GM12878 (cell line): ENCODE data around the gene NAALADL1. TPM values are rescaled to one million over a fixed set of nuclear protein-coding genes. Genes with fewer than 3 reads are reported as not detected.

ENCODE experiments used
- ATAC-seq: fragments of 200-7000 bp; cut with Tn5 transposase; 3 replicates; pipeline ENCODE4 v1.9.1; 2020; ENCODE audit warnings: mild to moderate bottlenecking, moderate library complexity
- BruUV-seq: library from RNA; stranded (reverse); fragments of 400-500 nt; replicated peaks from 2 replicates; lab custom pipeline; 2021; lab: Mats Ljungman, UMichigan
- CTCF ChIA-PET: fragments of 300-600 bp; sonication (Branson Sonifier 250); formaldehyde crosslinking; extraction: SDS; loops from one replicate; lab custom pipeline; 2021; ENCODE audit warnings: inconsistent platforms; lab: Yijun Ruan, JAX
- POLR2A ChIA-PET: fragments of 350-600 bp; formaldehyde crosslinking; extraction: SDS; loops from one replicate; lab custom pipeline; 2021; ENCODE audit warnings: inconsistent platforms; lab: Charles Lee
- RAD21 ChIA-PET: fragments of 300-600 bp; sonication (Branson Sonifier 250); formaldehyde crosslinking; loops from one replicate; lab custom pipeline; 2023; ENCODE audit warnings: antibody characterized with exemption; ENCODE audit not compliant: unreplicated experiment; lab: Charles Lee
- SMC1A ChIA-PET: fragments of 300-600 bp; sonication (Branson Sonifier 250); formaldehyde crosslinking; loops from one replicate; lab custom pipeline; 2023; ENCODE audit not compliant: unreplicated experiment, uncharacterized antibody; lab: Charles Lee
- DNase-seq: peaks from one replicate; pipeline ENCODE4 v3.0.0-alpha.2; 2011; ENCODE audit warnings: low read depth, low spot score
- FAIRE-seq: peaks from 3 replicates; lab custom pipeline; 2011; peaks lifted over from hg19 to GRCh38; lab: Jason Lieb, UNC
- H2AFZ ChIP-seq: 2 replicates; pipeline ENCODE4 v1.6.0; 2011; ENCODE audit warnings: low read depth, low read length, control low read depth; ENCODE audit not compliant: control insufficient read depth
- H3K27ac ChIP-seq: 2 replicates; pipeline ENCODE4 v1.5.1; 2011; ENCODE audit warnings: control low read depth; ENCODE audit not compliant: control insufficient read depth, insufficient read depth
- H3K27me3 ChIP-seq, 2 experiments: replicated peaks in 1 of 2; 2 replicates each; pipeline versions ENCODE4 v1.6.0 to v1.6.1; 2011; ENCODE audit warnings: low read length in 1 of 2; ENCODE audit not compliant: control insufficient read depth in 2 of 2, insufficient read depth in 2 of 2
- H3K36me3 ChIP-seq, 2 experiments: 2 replicates each; pipeline ENCODE4 v1.5.1; 2011; ENCODE audit warnings: low read length in 1 of 2; ENCODE audit not compliant: control insufficient read depth in 2 of 2, insufficient read depth in 2 of 2
- H3K4me1 ChIP-seq: 2 replicates; pipeline ENCODE4 v1.6.1; 2011; ENCODE audit warnings: mild to moderate bottlenecking, low read length, moderate library complexity, mixed read lengths; ENCODE audit not compliant: control insufficient read depth, insufficient read depth
- H3K4me2 ChIP-seq: 2 replicates; pipeline ENCODE4 v1.6.0; 2011; ENCODE audit warnings: control low read depth; ENCODE audit not compliant: control insufficient read depth, insufficient read depth
- H3K4me3 ChIP-seq: fragments of 200-600 bp; sonication (generic); 2 replicates; pipeline ENCODE4 v1.5.1; 2016
- H3K79me2 ChIP-seq: 2 replicates; pipeline ENCODE4 v1.6.0; 2011; ENCODE audit warnings: low read length; ENCODE audit not compliant: control insufficient read depth, insufficient read depth
- H3K9ac ChIP-seq: 2 replicates; pipeline ENCODE4 v1.8.0; 2011; ENCODE audit warnings: low read length, control low read depth, mixed read lengths; ENCODE audit not compliant: control insufficient read depth, insufficient read depth
- H3K9me3 ChIP-seq: replicated peaks from 3 replicates; pipeline ENCODE4 v1.5.1; 2011; ENCODE audit warnings: mild to moderate bottlenecking, low read length; ENCODE audit not compliant: control insufficient read depth, insufficient read depth
- H4K20me1 ChIP-seq: 2 replicates; pipeline ENCODE4 v1.6.0; 2011; ENCODE audit not compliant: control insufficient read depth, insufficient read depth
- CBX5 ChIP-seq: sonication (generic); IDR thresholded peaks from 2 replicates; pipeline ENCODE4 v1.6.1; 2016; ENCODE audit warnings: low read depth, moderate library complexity, mild to moderate bottlenecking, inconsistent platforms
- EZH2 ChIP-seq: IDR thresholded peaks from 2 replicates; pipeline ENCODE4 v1.6.1; 2012; ENCODE audit warnings: low read depth, mild to moderate bottlenecking, control low read depth, inconsistent platforms, low read length, borderline replicate concordance; ENCODE audit not compliant: control insufficient read depth
- FOXK2 ChIP-seq: fragments of 450-650 bp; IDR thresholded peaks from 2 replicates; pipeline ENCODE4 v1.6.1; 2017; ENCODE audit warnings: mild to moderate bottlenecking, moderate library complexity
- JUNB ChIP-seq: IDR thresholded peaks from 2 replicates; pipeline ENCODE4 v1.6.1; 2016; ENCODE audit warnings: antibody characterized with exemption, mild to moderate bottlenecking
- MXI1 ChIP-seq: fragments of 150-350 bp; IDR thresholded peaks from 2 replicates; pipeline ENCODE4 v1.6.1; 2011; ENCODE audit warnings: low read depth, mild to moderate bottlenecking, inconsistent platforms, low read length, improper control_type of control experiment
- MYB ChIP-seq: fragments of 150-350 bp; IDR thresholded peaks from 2 replicates; pipeline ENCODE4 v1.6.1; 2014; ENCODE audit warnings: mild to moderate bottlenecking, low read depth, low read length, borderline replicate concordance
- NFIC ChIP-seq: IDR thresholded peaks from 2 replicates; pipeline ENCODE4 v1.6.1; 2012; ENCODE audit warnings: low read depth, mild to moderate bottlenecking, inconsistent platforms, low read length, moderate library complexity
- PAX5 ChIP-seq: IDR thresholded peaks from 2 replicates; pipeline ENCODE4 v1.6.1; 2011; ENCODE audit warnings: low read depth, low read length, borderline replicate concordance
- PML ChIP-seq: IDR thresholded peaks from 2 replicates; pipeline ENCODE4 v1.6.1; 2012; ENCODE audit warnings: low read length, inconsistent platforms
- POLR2A ChIP-seq: IDR thresholded peaks from 2 replicates; pipeline ENCODE4 v1.6.1; 2011; ENCODE audit warnings: low read depth, mild to moderate bottlenecking, low read length
- SMAD5 ChIP-seq: IDR thresholded peaks from 2 replicates; pipeline ENCODE4 v1.6.1; 2016; ENCODE audit warnings: antibody characterized with exemption, low read depth
- WGBS: methylation state at CpG from one replicate; pipeline ENCODE4 v1.1.6; 2016; ENCODE audit warnings: low lambda C conversion rate; ENCODE audit not compliant: insufficient replicate concordance, insufficient coverage; ENCODE audit errors: missing lambda C conversion rate; 5-methylcytosine and 5-hydroxymethylcytosine counted together
- in situ Hi-C: fragments of 300-500 bp; cut with MboI; formaldehyde crosslinking; loops from 9 replicates; pipeline ENCODE4 v1.14.3; 2018; ENCODE audit warnings: mixed read lengths
- intact Hi-C: fragments of 100-400 bp; cut with micrococcal nuclease; formaldehyde crosslinking; loops from one replicate; pipeline ENCODE4 v1.14.2; 2022; ENCODE audit not compliant: unreplicated experiment
- polyA plus RNA-seq, 11 experiments: library from polyadenylated mRNA; depleted of rRNA in 4 of 11; unstranded in 6 of 11; stranded (reverse) in 5 of 11; fragments of >200 nt; fragmentation: Nextera tagmentation in 4 of 11; fragmentation: Illumina TruSeq in 1 of 11; extraction: Ambion mirVana in 4 of 11; extraction: Trizol in 1 of 11; gene quantifications; 1 replicate in 1 of 11; 2 replicates in 10 of 11; pipeline versions ENCODE4 v1.2.1 to v1.2.3, GENCODE V29; 2011 to 2016; ENCODE audit warnings: inconsistent platforms in 2 of 11, missing spikeins in 2 of 11, low read depth in 1 of 11
- total RNA-seq, 4 experiments: library from RNA; depleted of rRNA in 3 of 4; stranded (reverse); fragments of >200 nt in 3 of 4; fragmentation: Illumina TruSeq in 1 of 4; extraction: Trizol in 1 of 4; gene quantifications; 2 replicates each; pipeline versions ENCODE4 v1.2.1 to v1.2.3, GENCODE V29; 2013 to 2021
- TF ChIP-seq, protein P1 (sequence below): fragments of 450-650 bp; IDR thresholded peaks from 2 replicates; pipeline ENCODE4 v1.6.1; 2018; ENCODE audit warnings: borderline replicate concordance, mild to moderate bottlenecking; ENCODE audit not compliant: partially characterized antibody
- TF ChIP-seq, protein P2 (sequence below): IDR thresholded peaks from 2 replicates; pipeline ENCODE4 v1.6.1; 2012; ENCODE audit warnings: low read depth, low read length, improper control_type of control experiment
- TF ChIP-seq, protein P3 (sequence below): fragments of 450-650 bp; conservative IDR thresholded peaks from 2 replicates; pipeline ENCODE4 v1.6.1; 2017; ENCODE audit warnings: mild to moderate bottlenecking, moderate library complexity
- TF ChIP-seq, protein P4 (sequence below): fragments of 450-650 bp; formaldehyde crosslinking; IDR thresholded peaks from 2 replicates; pipeline ENCODE4 v1.4.0; 2022; ENCODE audit warnings: mild to moderate bottlenecking, moderate library complexity

Gene NAALADL1
- total and polyA plus RNA-seq, 10 of the 15 experiments (the other 5 are each of a cell fraction or from before 2014, with no cell fraction given), result 0.77 to 5.5 (median 1.5) TPM

DNA sequence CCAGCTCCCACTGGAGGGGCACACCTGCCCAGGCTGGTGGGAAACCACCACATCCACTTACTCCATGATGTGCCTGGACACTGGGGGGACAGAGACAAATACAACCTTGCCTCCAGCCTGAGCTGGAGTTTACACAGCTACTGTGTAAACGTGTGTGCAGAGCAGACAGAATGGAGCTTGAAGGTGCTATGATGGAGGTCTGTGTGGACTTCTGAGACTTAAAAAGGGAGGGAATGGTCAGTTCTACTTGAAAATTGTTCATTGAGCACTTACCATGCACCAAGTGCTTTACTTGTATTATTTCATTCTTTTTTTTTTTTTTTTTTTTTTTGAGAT, 14.2 kb upstream of the NAALADL1 start:
- FAIRE-seq, result no peak
- no TSS peak for BruUV-seq
- Histone ChIP-seq H3K36me3 (peaks cover 0 to 7% of the 10 kb centered on the region in 2 experiments; a peak in 3 of 4 replicates), H3K4me2 (no peak overlapping the region), H4K20me1 (no peaks in the 10 kb centered on the region), H3K9me3 (no peaks in the 10 kb centered on the region), H3K4me3 (no peak overlapping the region), H3K79me2 (peaks cover 2% of the 10 kb centered on the region), H3K4me1 (peaks cover 11% of the 10 kb centered on the region), H2AFZ (peak overlapping the region; percentile 4; the same call in 1 of the 2 replicates), H3K27ac (peak overlapping the region; percentile 16; the same call in 1 of the 2 replicates), H3K9ac (no peak overlapping the region), H3K27me3 (no peaks in the 10 kb centered on the region)
- ChIA-PET CTCF (interaction anchor here (1.1 kb wide), 1 partner anchor 58 kb away, joined by 4 read pairs; no protein-coding TSS in a partner anchor), POLR2A (interaction anchor here (0.5 to 1.4 kb wide), 4 partner anchors 11 to 22 kb away, joined by 3 to 12 read pairs (median 6); no protein-coding TSS in a partner anchor), SMC1A (interaction anchor here (1.1 kb wide), 1 partner anchor 9 kb away, joined by 3 read pairs; no protein-coding TSS in a partner anchor), RAD21 (interaction anchor here (1.1 kb wide), 1 partner anchor 58 kb away, joined by 5 read pairs; the partner anchor contains the start of gene ARL2)
- intact Hi-C loops, result no loop called here
- no peak for TF ChIP-seq JUNB
- TF ChIP-seq, protein P1, sequence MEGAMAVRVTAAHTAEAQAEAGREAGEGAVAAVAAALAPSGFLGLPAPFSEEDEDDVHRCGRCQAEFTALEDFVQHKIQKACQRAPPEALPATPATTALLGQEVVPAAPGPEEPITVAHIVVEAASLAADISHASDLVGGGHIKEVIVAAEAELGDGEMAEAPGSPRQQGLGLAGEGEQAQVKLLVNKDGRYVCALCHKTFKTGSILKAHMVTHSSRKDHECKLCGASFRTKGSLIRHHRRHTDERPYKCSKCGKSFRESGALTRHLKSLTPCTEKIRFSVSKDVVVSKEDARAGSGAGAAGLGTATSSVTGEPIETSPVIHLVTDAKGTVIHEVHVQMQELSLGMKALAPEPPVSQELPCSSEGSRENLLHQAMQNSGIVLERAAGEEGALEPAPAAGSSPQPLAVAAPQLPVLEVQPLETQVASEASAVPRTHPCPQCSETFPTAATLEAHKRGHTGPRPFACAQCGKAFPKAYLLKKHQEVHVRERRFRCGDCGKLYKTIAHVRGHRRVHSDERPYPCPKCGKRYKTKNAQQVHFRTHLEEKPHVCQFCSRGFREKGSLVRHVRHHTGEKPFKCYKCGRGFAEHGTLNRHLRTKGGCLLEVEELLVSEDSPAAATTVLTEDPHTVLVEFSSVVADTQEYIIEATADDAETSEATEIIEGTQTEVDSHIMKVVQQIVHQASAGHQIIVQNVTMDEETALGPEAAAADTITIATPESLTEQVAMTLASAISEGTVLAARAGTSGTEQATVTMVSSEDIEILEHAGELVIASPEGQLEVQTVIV, result no peak
- TF ChIP-seq, protein P2, sequence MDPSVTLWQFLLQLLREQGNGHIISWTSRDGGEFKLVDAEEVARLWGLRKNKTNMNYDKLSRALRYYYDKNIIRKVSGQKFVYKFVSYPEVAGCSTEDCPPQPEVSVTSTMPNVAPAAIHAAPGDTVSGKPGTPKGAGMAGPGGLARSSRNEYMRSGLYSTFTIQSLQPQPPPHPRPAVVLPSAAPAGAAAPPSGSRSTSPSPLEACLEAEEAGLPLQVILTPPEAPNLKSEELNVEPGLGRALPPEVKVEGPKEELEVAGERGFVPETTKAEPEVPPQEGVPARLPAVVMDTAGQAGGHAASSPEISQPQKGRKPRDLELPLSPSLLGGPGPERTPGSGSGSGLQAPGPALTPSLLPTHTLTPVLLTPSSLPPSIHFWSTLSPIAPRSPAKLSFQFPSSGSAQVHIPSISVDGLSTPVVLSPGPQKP, result no peak
- no peak for TF ChIP-seq POLR2A
- TF ChIP-seq, protein P3, sequence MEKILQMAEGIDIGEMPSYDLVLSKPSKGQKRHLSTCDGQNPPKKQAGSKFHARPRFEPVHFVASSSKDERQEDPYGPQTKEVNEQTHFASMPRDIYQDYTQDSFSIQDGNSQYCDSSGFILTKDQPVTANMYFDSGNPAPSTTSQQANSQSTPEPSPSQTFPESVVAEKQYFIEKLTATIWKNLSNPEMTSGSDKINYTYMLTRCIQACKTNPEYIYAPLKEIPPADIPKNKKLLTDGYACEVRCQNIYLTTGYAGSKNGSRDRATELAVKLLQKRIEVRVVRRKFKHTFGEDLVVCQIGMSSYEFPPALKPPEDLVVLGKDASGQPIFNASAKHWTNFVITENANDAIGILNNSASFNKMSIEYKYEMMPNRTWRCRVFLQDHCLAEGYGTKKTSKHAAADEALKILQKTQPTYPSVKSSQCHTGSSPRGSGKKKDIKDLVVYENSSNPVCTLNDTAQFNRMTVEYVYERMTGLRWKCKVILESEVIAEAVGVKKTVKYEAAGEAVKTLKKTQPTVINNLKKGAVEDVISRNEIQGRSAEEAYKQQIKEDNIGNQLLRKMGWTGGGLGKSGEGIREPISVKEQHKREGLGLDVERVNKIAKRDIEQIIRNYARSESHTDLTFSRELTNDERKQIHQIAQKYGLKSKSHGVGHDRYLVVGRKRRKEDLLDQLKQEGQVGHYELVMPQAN, result no peak
- TF ChIP-seq, protein P4, sequence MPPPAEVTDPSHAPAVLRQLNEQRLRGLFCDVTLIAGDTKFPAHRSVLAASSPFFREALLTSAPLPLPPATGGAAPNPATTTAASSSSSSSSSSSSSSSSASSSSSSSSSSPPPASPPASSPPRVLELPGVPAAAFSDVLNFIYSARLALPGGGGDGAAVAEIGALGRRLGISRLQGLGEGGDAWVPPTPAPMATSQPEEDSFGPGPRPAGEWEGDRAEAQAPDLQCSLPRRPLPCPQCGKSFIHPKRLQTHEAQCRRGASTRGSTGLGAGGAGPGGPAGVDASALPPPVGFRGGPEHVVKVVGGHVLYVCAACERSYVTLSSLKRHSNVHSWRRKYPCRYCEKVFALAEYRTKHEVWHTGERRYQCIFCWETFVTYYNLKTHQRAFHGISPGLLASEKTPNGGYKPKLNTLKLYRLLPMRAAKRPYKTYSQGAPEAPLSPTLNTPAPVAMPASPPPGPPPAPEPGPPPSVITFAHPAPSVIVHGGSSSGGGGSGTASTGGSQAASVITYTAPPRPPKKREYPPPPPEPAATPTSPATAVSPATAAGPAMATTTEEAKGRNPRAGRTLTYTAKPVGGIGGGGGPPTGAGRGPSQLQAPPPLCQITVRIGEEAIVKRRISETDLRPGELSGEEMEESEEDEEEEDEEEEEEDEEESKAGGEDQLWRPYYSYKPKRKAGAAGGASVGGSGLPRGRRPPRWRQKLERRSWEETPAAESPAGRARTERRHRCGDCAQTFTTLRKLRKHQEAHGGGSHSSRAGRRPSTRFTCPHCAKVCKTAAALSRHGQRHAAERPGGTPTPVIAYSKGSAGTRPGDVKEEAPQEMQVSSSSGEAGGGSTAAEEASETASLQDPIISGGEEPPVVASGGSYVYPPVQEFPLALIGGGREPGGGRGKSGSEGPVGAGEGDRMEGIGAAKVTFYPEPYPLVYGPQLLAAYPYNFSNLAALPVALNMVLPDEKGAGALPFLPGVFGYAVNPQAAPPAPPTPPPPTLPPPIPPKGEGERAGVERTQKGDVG (CRISPR knock-in tag), result no peak
- no peak for TF ChIP-seq PML
- TF ChIP-seq MXI1, result no peak
- TF ChIP-seq FOXK2, result no peak
- TF ChIP-seq PAX5, result no peak
- TF ChIP-seq EZH2, result no peak
- no peak for TF ChIP-seq CBX5
- TF ChIP-seq NFIC, result no peak
- TF ChIP-seq SMAD5, result no peak
- no peak for TF ChIP-seq MYB
- 44% methylated on average over 1 of the region's 1 CpG for WGBS
- DNase-seq, result no peak
- in situ Hi-C loops, result no loop called here
- ATAC-seq, result no peak
